Right lobe of liver (tissue), 6 donors: Measurements from ENCODE around the gene MCAT. TPM values are rescaled to one million over a fixed set of nuclear protein-coding genes. Genes with fewer than 3 reads are reported as not detected.

Source experiments
- ATAC-seq, 4 donors: fragments of 200-7000 bp; cut with Tn5 transposase; one replicate each; pipeline ENCODE4 v1.9.1; 2020; ENCODE audit warnings: mild to moderate bottlenecking in 4 of 4, moderate library complexity in 4 of 4
- DNase-seq, 3 donors: peaks; one replicate each; pipeline ENCODE4 v3.0.0-alpha.2; 2020
- H3K27ac ChIP-seq, 3 donors: fragments of 200-600 bp; one replicate each; pipeline ENCODE4 v1.8.0; 2022
- H3K27me3 ChIP-seq, 2 donors: fragments of 200-600 bp; one replicate each; pipeline ENCODE4 v1.8.0; 2022
- H3K36me3 ChIP-seq, 4 donors: fragments of 200-600 bp; sonication (generic) in 1 of 4; one replicate each; pipeline versions ENCODE4 v1.5.1 to v1.8.0; 2017 to 2022; ENCODE audit warnings: control low read depth in 1 of 4
- H3K4me1 ChIP-seq, 4 donors: fragments of 200-600 bp; sonication (generic) in 1 of 4; one replicate each; pipeline versions ENCODE4 v1.5.1 to v1.8.0; 2017 to 2022; ENCODE audit warnings: control low read depth in 1 of 4
- H3K4me3 ChIP-seq, 3 donors: fragments of 200-600 bp; one replicate each; pipeline ENCODE4 v1.8.0; 2022
- H3K9me3 ChIP-seq, 4 donors: fragments of 200-600 bp; sonication (generic) in 1 of 4; one replicate each; pipeline versions ENCODE4 v1.5.1 to v1.8.0; 2017 to 2022; ENCODE audit warnings: control low read depth in 1 of 4
- POLR2A ChIP-seq: fragments of 450-650 bp; IDR thresholded peaks from one replicate; pipeline ENCODE4 v1.6.1; 2017; ENCODE audit warnings: antibody characterized with exemption, mild to moderate bottlenecking
- WGBS: methylation state at CpG from one replicate; pipeline ENCODE4 v1.1.6; 2018; ENCODE audit warnings: low coverage, low lambda C conversion rate; ENCODE audit not compliant: insufficient coverage; ENCODE audit errors: missing lambda C conversion rate; 5-methylcytosine and 5-hydroxymethylcytosine counted together
- intact Hi-C, 2 donors: fragments of 100-400 bp; cut with DNase I; formaldehyde crosslinking; loops; one replicate each; pipeline versions ENCODE4 v1.11.2 to v1.14.1; 2022
- total RNA-seq, 6 experiments: library from RNA; depleted of rRNA in 2 of 6; stranded (reverse); fragments of >200 nt in 2 of 6; fragmentation: NEBNext Ultra II Directional in 3 of 6; extraction: Animal tissue kit (Norgen Biotek cat#: 25700) in 3 of 6; gene quantifications; one replicate each; pipeline versions ENCODE4 v1.1.0 to v1.2.4, GENCODE V29; 2016 to 2023
- TF ChIP-seq, protein P1 (sequence below), 4 donors: fragments of 200-600 bp in 3 of 4; fragments of 450-650 bp in 1 of 4; IDR thresholded peaks; one replicate each; pipeline versions ENCODE4 v1.5.1 to v1.8.0; 2016 to 2022; ENCODE audit warnings: antibody characterized with exemption in 4 of 4, mild to moderate bottlenecking in 2 of 4
- donor health status: DM: no; HTN: yes; CAD: no.
- donor health status: DM: no; HTN: no; CAD: no.
- donor health status: DM: no; HTN: no; CAD: no.
- donor health status: DM: no; HTN: yes; CAD: no.
- donor health status: DM: no; HTN: yes; CAD: no.

MCAT gene
- total RNA-seq, 6 experiments from 2014 or later, result 8.8 to 22.3 (median 11.4) TPM

DNA sequence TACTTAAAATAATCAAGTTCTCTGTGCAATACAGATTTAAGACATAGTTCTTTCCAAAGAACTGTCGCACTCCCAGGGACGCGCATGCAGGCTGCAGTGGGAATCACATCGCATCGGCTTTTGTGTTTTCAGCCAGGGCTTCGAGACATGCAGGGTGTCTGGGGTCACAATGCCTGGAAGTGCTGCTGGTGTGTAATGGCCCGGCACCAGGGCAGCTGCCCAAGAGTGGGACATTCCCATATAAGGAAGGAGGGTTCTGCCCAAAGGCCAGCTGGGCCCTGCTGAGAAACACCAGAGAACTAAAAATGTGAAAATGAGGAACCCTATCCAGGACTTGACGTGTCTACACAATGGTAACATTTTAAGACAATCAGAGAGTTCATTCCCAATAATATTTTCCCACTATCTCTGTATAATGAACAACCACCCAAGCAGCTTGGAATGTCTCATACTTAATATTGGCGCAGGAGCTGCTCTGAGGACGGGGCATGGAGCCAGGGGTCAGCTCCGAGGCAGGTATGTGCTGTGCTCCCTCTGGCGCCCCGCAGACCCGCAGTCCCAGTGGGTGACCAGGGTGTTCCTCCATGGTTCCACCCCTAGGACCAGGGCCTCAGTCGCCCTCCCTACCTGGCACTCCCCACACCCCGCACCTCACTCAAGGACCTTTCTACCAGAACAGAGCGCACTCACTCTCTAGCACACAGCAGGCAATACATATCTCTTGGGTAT is 11.3 kb downstream of the MCAT start:
- Histone ChIP-seq H3K4me3 (no peak overlapping the region), H3K9me3 (no peaks in the 10 kb centered on the region), H3K4me1 (no peaks in the 10 kb centered on the region), H3K36me3 (peaks cover 0 to 20% (median 8%) of the 10 kb centered on the region in 4 donors), H3K27ac (no peak overlapping the region), H3K27me3 (no peaks in the 10 kb centered on the region)
- 64% methylated on average over 7 of the region's 17 CpGs for WGBS
- ATAC-seq (no peak), DNase-seq (no peak)
- intact Hi-C loops, result no loop called here
- TF ChIP-seq, protein P1, sequence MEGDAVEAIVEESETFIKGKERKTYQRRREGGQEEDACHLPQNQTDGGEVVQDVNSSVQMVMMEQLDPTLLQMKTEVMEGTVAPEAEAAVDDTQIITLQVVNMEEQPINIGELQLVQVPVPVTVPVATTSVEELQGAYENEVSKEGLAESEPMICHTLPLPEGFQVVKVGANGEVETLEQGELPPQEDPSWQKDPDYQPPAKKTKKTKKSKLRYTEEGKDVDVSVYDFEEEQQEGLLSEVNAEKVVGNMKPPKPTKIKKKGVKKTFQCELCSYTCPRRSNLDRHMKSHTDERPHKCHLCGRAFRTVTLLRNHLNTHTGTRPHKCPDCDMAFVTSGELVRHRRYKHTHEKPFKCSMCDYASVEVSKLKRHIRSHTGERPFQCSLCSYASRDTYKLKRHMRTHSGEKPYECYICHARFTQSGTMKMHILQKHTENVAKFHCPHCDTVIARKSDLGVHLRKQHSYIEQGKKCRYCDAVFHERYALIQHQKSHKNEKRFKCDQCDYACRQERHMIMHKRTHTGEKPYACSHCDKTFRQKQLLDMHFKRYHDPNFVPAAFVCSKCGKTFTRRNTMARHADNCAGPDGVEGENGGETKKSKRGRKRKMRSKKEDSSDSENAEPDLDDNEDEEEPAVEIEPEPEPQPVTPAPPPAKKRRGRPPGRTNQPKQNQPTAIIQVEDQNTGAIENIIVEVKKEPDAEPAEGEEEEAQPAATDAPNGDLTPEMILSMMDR (IDR thresholded peaks at IDR 0.05), result no peak
- TF ChIP-seq POLR2A, result no peak

DNA sequence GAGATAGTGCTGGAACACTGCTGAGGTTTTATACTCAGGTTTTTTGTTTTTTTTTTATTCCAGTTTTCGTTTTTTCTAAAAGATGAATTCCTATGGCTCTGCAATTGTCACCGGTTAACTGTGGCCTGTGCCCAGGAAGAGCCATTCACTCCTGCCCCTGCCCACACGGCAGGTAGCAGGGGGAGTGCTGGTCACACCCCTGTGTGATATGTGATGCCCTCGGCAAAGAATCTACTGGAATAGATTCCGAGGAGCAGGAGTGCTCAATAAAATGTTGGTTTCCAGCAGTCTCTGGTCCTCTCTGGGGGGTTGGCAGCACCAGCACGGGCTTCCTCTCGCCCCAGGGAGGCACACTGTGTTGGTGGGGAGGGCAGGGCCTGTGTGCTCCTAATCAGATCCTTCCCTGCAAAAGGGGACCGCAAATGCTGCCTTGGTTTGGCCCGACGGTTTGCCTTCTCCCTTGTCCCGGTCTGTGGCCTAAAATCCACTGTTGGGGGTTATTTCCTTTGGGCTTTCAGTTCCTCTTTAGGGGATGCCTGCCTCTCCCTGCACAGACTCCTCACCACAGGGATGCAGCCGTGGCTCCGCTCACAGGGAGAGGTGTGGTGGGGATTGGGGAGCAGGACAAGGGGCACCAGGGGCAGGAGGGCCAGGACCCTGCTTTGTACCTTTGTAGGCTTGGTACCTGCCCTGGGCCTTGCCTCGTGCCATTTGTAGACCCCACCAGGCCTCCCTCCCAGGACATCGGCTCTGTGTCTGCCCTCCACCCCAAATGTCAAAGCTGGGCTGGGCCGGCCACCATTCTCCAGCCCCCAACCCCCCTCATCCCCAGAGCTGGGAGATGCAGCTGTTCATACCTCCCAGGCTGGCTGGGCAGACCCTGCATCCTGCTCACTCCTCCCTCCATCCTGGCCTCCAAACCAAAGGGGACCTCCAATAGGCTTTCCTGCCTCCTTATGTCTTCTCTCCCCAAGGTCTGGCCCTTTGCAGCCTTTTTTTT is 13.5 kb downstream of the MCAT start:
- H3K27me3 ChIP-seq, result no peaks in the 10 kb centered on the region
- ATAC-seq, result no peak

DNA sequence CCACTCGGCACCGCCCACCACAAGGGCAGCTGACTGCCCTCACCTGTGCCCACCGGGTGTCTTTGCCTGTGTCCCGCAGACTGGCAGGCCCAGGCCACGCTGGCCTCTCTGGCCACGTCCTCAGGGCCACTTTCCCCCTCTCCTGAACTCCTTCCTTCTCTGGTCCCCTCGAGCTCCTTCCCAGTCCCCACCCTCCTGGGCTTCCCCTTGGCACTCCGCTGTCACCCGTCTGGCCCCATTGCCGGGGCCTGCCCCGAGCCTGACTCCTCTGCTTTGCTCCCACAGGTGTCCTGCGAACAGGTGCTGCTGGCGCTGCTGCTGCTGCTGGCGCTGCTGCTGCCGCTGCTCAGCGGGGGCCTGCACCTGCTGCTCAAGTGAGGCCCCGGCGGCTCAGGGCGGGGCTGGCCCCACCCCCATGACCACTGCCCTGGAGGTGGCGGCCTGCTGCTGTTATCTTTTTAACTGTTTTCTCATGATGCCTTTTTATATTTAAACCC is 14.2 kb downstream of the MCAT start:
- no peak for ATAC-seq
- intact Hi-C loops, result loop anchor here in 1 of 2 donors (10.0 kb wide), 1 partner anchor 64 kb away; no protein-coding TSS in a partner anchor
- no peak overlapping the region for H3K4me3 ChIP-seq

More for the DNA sequence above, 13.5 kb downstream of the MCAT start:
- Histone ChIP-seq H3K36me3 (peaks cover 0 to 9% (median 2%) of the 10 kb centered on the region in 4 donors), H3K27ac (no peak overlapping the region), H3K4me1 (peaks cover 0 to 11% (median 2%) of the 10 kb centered on the region in 4 donors), H3K9me3 (no peaks in the 10 kb centered on the region), H3K4me3 (no peak overlapping the region)
- DNase-seq, result no peak
- 63% methylated on average over 9 of the region's 16 CpGs for WGBS
- intact Hi-C loops, result loop anchor here in 1 of 2 donors (10.0 kb wide), 1 partner anchor 65 kb away; no protein-coding TSS in a partner anchor
- TF ChIP-seq, protein P1 (IDR thresholded peaks at IDR 0.05), result no peak
- TF ChIP-seq POLR2A, result no peak

DNA sequence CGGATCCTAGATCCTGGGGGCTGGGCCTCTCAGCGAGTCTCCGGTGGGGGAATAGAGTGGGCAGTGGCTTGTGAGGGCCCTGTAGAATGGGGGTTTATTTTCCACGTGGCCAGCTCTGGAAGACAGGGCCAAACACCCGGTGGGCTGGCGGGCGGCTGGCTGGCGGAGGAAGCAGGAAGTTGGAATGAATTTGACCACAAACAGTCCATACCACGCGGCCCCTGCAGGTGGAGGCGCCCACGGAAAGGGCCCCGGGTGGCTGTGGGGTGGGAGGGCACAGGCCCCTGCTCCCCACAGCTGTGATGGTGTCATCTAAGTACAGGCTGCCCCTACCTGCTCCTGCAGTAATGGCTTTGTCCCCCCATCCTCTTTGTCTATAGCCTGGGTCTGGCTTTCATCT is 15.1 kb downstream of the MCAT start:
- ATAC-seq (no peak), DNase-seq (no peak)
- intact Hi-C loops, result loop anchor here in 1 of 2 donors (10.0 kb wide), 1 partner anchor 63 kb away; no protein-coding TSS in a partner anchor
- 47% methylated on average over 3 of the region's 13 CpGs for WGBS
- no peak overlapping the region for H3K4me3 ChIP-seq
- no peaks in the 10 kb centered on the region for H3K27me3 ChIP-seq
- TF ChIP-seq, protein P1 (IDR thresholded peaks at IDR 0.05), result no peak
- no peak for TF ChIP-seq POLR2A
- no peak overlapping the region for H3K27ac ChIP-seq
- peaks cover 0 to 11% (median 2%) of the 10 kb centered on the region in 4 donors for H3K4me1 ChIP-seq
- H3K9me3 ChIP-seq, result no peaks in the 10 kb centered on the region
- peaks cover 0 to 7% (median 0%) of the 10 kb centered on the region in 4 donors for H3K36me3 ChIP-seq

More for the DNA sequence above, 14.2 kb downstream of the MCAT start:
- H3K4me1 ChIP-seq, result peaks cover 0 to 11% (median 2%) of the 10 kb centered on the region in 4 donors
- DNase-seq, result no peak
- H3K27me3 ChIP-seq, result no peaks in the 10 kb centered on the region
- H3K36me3 ChIP-seq, result peaks cover 0 to 9% (median 0%) of the 10 kb centered on the region in 4 donors
- no peaks in the 10 kb centered on the region for H3K9me3 ChIP-seq
- no peak overlapping the region for H3K27ac ChIP-seq
- 60% methylated on average over 1 of the region's 20 CpGs for WGBS
- TF ChIP-seq POLR2A, result no peak
